ENCODE measurements around the gene FAM221A.

The FAM221A gene

GRCh38 chr7:23700046-23700445 lies 20.0 kb downstream of the FAM221A start:
- no peak overlapping the region for H3K27ac ChIP-seq (ENCODE audit: low read length)
- H3K27me3 ChIP-seq (ENCODE audit: control insufficient read depth in 1 of 2, insufficient read depth in 2 of 2, low read length in 2 of 2): no peaks in the 10 kb centered on the region
- H3K4me3 ChIP-seq (ENCODE audit: low read length in 2 of 2): no peak overlapping the region
- no peaks in the 10 kb centered on the region for H3K9me3 ChIP-seq (ENCODE audit: control insufficient read depth in 2 of 2, low read length in 2 of 2)
- H3K9ac ChIP-seq (ENCODE audit: low read length in 2 of 2): no peak overlapping the region
- H3K36me3 ChIP-seq (ENCODE audit: control insufficient read depth in 2 of 2, insufficient read depth in 2 of 2, low read length in 2 of 2): peaks cover 9 to 12% of the 10 kb centered on the region in 2 donors
- H3K4me1 ChIP-seq (ENCODE audit: control insufficient read depth, insufficient read depth, low read length): no peaks in the 10 kb centered on the region

- H3K4me1 ChIP-seq (ENCODE audit: control insufficient read depth, insufficient read depth, low read length): no peaks in the 10 kb centered on the region
- H3K27ac ChIP-seq (ENCODE audit: low read length): no peak overlapping the region
- H3K9me3 ChIP-seq (ENCODE audit: control insufficient read depth in 2 of 2, low read length in 2 of 2): no peaks in the 10 kb centered on the region
- H3K9ac ChIP-seq (ENCODE audit: low read length in 2 of 2): no peak overlapping the region
- H3K27me3 ChIP-seq (ENCODE audit: control insufficient read depth in 1 of 2, insufficient read depth in 2 of 2, low read length in 2 of 2): no peaks in the 10 kb centered on the region
- no peak overlapping the region for H3K4me3 ChIP-seq (ENCODE audit: low read length in 2 of 2)
- peaks cover 6 to 8% of the 10 kb centered on the region in 2 donors for H3K36me3 ChIP-seq (ENCODE audit: control insufficient read depth in 2 of 2, insufficient read depth in 2 of 2, low read length in 2 of 2)
These were observed 29.2 kb downstream of the FAM221A start for GRCh38 chr7:23709081-23709750.

- H3K27ac ChIP-seq (ENCODE audit: low read length): no peak within 1 kb of the TSS
- no peaks in the 10 kb centered on the region for H3K27me3 ChIP-seq (ENCODE audit: control insufficient read depth in 1 of 2, insufficient read depth in 2 of 2, low read length in 2 of 2)
- no peak within 1 kb of the TSS for H3K4me3 ChIP-seq (ENCODE audit: low read length in 2 of 2)
These were observed 30.0 kb downstream of the FAM221A start, which contains the start of gene STK31 for GRCh38 chr7:23710000-23710399. TSS of gene STK31 (plus strand) at chr7:23710219. CDS start at chr7:23710286, 67 bp downstream.

GRCh38 chr7:23712368-23713284 lies 32.6 kb downstream of the FAM221A start:
- no peaks in the 10 kb centered on the region for H3K36me3 ChIP-seq (ENCODE audit: control insufficient read depth in 2 of 2, insufficient read depth in 2 of 2, low read length in 2 of 2)
- H3K4me3 ChIP-seq (ENCODE audit: low read length in 2 of 2): no peak overlapping the region
- no peak overlapping the region for H3K9ac ChIP-seq (ENCODE audit: low read length in 2 of 2)
- H3K27ac ChIP-seq (ENCODE audit: low read length): no peak overlapping the region
- H3K27me3 ChIP-seq (ENCODE audit: control insufficient read depth in 1 of 2, insufficient read depth in 2 of 2, low read length in 2 of 2): no peaks in the 10 kb centered on the region
- H3K9me3 ChIP-seq (ENCODE audit: control insufficient read depth in 2 of 2, low read length in 2 of 2): no peaks in the 10 kb centered on the region
- no peaks in the 10 kb centered on the region for H3K4me1 ChIP-seq (ENCODE audit: control insufficient read depth, insufficient read depth, low read length)

More at GRCh38 chr7:23710000-23710399, 30.0 kb downstream of the FAM221A start, which contains the start of gene STK31:
- Histone ChIP-seq H3K9me3 (ENCODE audit: control insufficient read depth in 2 of 2, low read length in 2 of 2) (no peaks in the 10 kb centered on the region), H3K4me1 (ENCODE audit: control insufficient read depth, insufficient read depth, low read length) (no peaks in the 10 kb centered on the region), H3K36me3 (ENCODE audit: control insufficient read depth in 2 of 2, insufficient read depth in 2 of 2, low read length in 2 of 2) (peaks cover 6 to 7% of the 10 kb centered on the region in 2 donors), H3K9ac (ENCODE audit: low read length in 2 of 2) (no peak within 1 kb of the TSS)

GRCh38 chr7:23713285-23714149 lies 33.5 kb downstream of the FAM221A start:
- H3K27ac ChIP-seq (ENCODE audit: low read length): no peak overlapping the region
- no peaks in the 10 kb centered on the region for H3K36me3 ChIP-seq (ENCODE audit: control insufficient read depth in 2 of 2, insufficient read depth in 2 of 2, low read length in 2 of 2)
- H3K4me3 ChIP-seq (ENCODE audit: low read length in 2 of 2): no peak overlapping the region
- no peaks in the 10 kb centered on the region for H3K27me3 ChIP-seq (ENCODE audit: control insufficient read depth in 1 of 2, insufficient read depth in 2 of 2, low read length in 2 of 2)
- no peak overlapping the region for H3K9ac ChIP-seq (ENCODE audit: low read length in 2 of 2)
- no peaks in the 10 kb centered on the region for H3K9me3 ChIP-seq (ENCODE audit: control insufficient read depth in 2 of 2, low read length in 2 of 2)
- no peaks in the 10 kb centered on the region for H3K4me1 ChIP-seq (ENCODE audit: control insufficient read depth, insufficient read depth, low read length)

- Histone ChIP-seq H3K9ac (ENCODE audit: low read length in 2 of 2) (no peak overlapping the region), H3K27ac (ENCODE audit: low read length) (no peak overlapping the region), H3K27me3 (ENCODE audit: control insufficient read depth in 1 of 2, insufficient read depth in 2 of 2, low read length in 2 of 2) (no peaks in the 10 kb centered on the region), H3K4me3 (ENCODE audit: low read length in 2 of 2) (no peak overlapping the region), H3K36me3 (ENCODE audit: control insufficient read depth in 2 of 2, insufficient read depth in 2 of 2, low read length in 2 of 2) (no peaks in the 10 kb centered on the region), H3K4me1 (ENCODE audit: control insufficient read depth, insufficient read depth, low read length) (no peaks in the 10 kb centered on the region), H3K9me3 (ENCODE audit: control insufficient read depth in 2 of 2, low read length in 2 of 2) (no peaks in the 10 kb centered on the region)
These were observed 34.1 kb downstream of the FAM221A start for GRCh38 chr7:23714150-23714464.

GRCh38 chr7:23714579-23714978 lies 34.6 kb downstream of the FAM221A start:
- Histone ChIP-seq H3K4me1 (ENCODE audit: control insufficient read depth, insufficient read depth, low read length) (no peaks in the 10 kb centered on the region), H3K4me3 (ENCODE audit: low read length in 2 of 2) (no peak overlapping the region), H3K36me3 (ENCODE audit: control insufficient read depth in 2 of 2, insufficient read depth in 2 of 2, low read length in 2 of 2) (no peaks in the 10 kb centered on the region)

GRCh38 chr7:23715099-23715498 lies 35.1 kb downstream of the FAM221A start:
- Histone ChIP-seq H3K9ac (ENCODE audit: low read length in 2 of 2) (no peak overlapping the region), H3K27ac (ENCODE audit: low read length) (no peak overlapping the region), H3K36me3 (ENCODE audit: control insufficient read depth in 2 of 2, insufficient read depth in 2 of 2, low read length in 2 of 2) (no peaks in the 10 kb centered on the region), H3K4me3 (ENCODE audit: low read length in 2 of 2) (no peak overlapping the region), H3K9me3 (ENCODE audit: control insufficient read depth in 2 of 2, low read length in 2 of 2) (no peaks in the 10 kb centered on the region), H3K27me3 (ENCODE audit: control insufficient read depth in 1 of 2, insufficient read depth in 2 of 2, low read length in 2 of 2) (no peaks in the 10 kb centered on the region), H3K4me1 (ENCODE audit: control insufficient read depth, insufficient read depth, low read length) (no peaks in the 10 kb centered on the region)

More at GRCh38 chr7:23714579-23714978, 34.6 kb downstream of the FAM221A start:
- H3K27ac ChIP-seq (ENCODE audit: low read length): no peak overlapping the region
- H3K9me3 ChIP-seq (ENCODE audit: control insufficient read depth in 2 of 2, low read length in 2 of 2): no peaks in the 10 kb centered on the region
- H3K27me3 ChIP-seq (ENCODE audit: control insufficient read depth in 1 of 2, insufficient read depth in 2 of 2, low read length in 2 of 2): no peaks in the 10 kb centered on the region
- H3K9ac ChIP-seq (ENCODE audit: low read length in 2 of 2): no peak overlapping the region

- Histone ChIP-seq H3K27me3 (ENCODE audit: control insufficient read depth in 1 of 2, insufficient read depth in 2 of 2, low read length in 2 of 2) (no peaks in the 10 kb centered on the region), H3K27ac (ENCODE audit: low read length) (no peak overlapping the region), H3K36me3 (ENCODE audit: control insufficient read depth in 2 of 2, insufficient read depth in 2 of 2, low read length in 2 of 2) (no peaks in the 10 kb centered on the region), H3K9ac (ENCODE audit: low read length in 2 of 2) (no peak overlapping the region), H3K4me3 (ENCODE audit: low read length in 2 of 2) (no peak overlapping the region), H3K9me3 (ENCODE audit: control insufficient read depth in 2 of 2, low read length in 2 of 2) (no peaks in the 10 kb centered on the region), H3K4me1 (ENCODE audit: control insufficient read depth, insufficient read depth, low read length) (no peaks in the 10 kb centered on the region)
These were observed 37.8 kb downstream of the FAM221A start for GRCh38 chr7:23717788-23718187.

GRCh38 chr7:23721456-23721855 lies 41.5 kb downstream of the FAM221A start:
- Histone ChIP-seq H3K27ac (ENCODE audit: low read length) (no peak overlapping the region), H3K9me3 (ENCODE audit: control insufficient read depth in 2 of 2, low read length in 2 of 2) (no peaks in the 10 kb centered on the region), H3K36me3 (ENCODE audit: control insufficient read depth in 2 of 2, insufficient read depth in 2 of 2, low read length in 2 of 2) (no peaks in the 10 kb centered on the region), H3K4me1 (ENCODE audit: control insufficient read depth, insufficient read depth, low read length) (no peaks in the 10 kb centered on the region), H3K9ac (ENCODE audit: low read length in 2 of 2) (no peak overlapping the region), H3K4me3 (ENCODE audit: low read length in 2 of 2) (no peak overlapping the region), H3K27me3 (ENCODE audit: control insufficient read depth in 1 of 2, insufficient read depth in 2 of 2, low read length in 2 of 2) (no peaks in the 10 kb centered on the region)

Measured in stomach smooth muscle (tissue), 2 donors.